HG03342 (cell line): Measurements from ENCODE around the gene GRAMD2B.
A peak's percentile ranks its signal among the peaks of the same experiment; 100 is the strongest.
"Not testable (repeated sequence)": the region's sequence is repeated elsewhere in the genome, so short reads cannot be mapped to it uniquely, and the experiment has no call there.

Experiments used
- ATAC-seq: cut with Tn5 transposase; IDR thresholded peaks from one replicate; pipeline ENCODE4 v1.9.1; 2021; ENCODE audit warnings: mild to moderate bottlenecking, moderate library complexity; ENCODE audit not compliant: unreplicated experiment

The GRAMD2B gene

DNA sequence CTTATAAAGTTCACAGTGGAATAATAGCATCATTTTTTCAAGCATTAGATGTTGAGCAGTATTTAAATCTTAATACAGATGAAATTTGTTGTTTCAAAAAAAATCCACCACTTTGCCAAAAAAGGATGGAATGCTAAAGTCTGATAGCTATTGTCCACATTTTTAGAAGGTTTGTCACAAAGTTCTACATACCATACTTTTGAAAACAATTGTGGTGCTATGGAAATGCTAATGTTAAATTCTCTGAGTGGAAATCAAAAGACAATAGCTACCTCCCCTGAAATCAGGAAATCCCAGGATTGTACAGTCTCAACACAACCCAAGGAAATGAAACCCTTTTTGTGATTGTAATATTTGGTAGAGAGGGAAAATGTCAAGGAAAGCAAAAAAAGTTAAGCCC is 19.3 kb upstream of the GRAMD2B start:
- ATAC-seq, result no peak

DNA sequence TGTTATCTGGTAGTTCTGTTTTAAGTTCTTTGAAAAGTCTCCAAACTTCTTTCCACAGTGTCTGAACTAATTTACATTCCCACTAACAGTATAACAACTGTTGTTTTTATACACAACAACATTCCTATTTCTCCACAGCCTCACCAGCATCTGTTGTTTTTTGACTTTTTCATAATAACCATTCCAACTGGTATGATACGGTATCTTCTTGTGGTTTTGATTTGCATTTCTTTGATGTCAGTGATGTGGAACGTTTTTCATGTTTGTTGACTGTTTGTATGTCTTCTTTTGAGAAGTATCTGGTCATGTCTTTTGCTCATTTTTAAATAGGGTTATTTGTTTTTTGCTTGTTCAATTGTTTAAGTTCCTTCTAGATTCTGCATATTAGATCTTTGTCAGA is 12.6 kb upstream of the GRAMD2B start:
- no peak for ATAC-seq

DNA sequence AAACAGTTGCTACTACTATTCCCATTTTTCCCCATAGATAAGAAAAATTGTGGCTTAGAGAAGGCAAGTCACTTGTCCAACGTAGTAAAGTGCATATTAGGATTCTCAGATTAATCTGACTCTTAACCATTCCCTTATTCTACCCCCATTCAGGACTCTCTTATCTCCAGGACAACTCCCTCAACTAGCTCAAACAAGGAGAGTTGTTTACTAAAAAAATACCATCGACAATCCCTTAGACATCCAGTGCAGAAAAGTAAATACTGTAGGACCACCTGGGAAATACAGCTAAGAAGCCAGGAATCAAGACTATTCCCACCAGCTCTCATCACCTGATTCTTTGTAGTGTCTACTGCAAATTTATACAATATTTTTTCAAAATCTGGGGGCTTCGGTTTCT is 9.4 kb upstream of the GRAMD2B start:
- ATAC-seq, result no peak

DNA sequence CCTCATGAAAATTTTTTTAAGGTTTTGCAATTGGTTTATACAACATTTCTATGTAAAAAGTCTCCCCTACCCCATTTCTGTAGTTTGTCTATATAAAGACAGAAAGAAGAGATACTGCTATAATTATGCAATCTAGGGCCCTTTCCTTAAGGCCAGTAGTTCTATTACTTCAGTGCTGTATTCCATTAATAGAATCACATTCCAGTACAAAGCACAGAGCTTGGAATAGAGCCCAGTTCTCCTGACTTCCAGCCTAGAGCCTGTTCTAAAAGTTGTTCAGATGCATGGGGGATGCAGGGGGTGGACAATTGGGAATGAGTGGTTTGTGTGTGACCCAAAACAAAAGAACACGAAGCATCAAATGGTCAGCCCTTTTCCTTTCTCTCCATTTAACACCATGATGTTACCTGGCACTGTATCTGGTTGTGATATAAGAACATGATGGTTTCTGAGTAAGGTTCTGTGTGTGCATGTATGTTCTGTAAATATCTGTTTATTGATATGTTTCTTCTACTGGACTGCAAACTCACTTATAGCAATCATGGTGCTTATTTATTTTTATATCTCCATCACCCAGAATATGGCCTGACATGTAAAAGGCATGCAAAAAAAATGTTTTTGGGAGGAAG is 8.2 kb upstream of the GRAMD2B start:
- no peak for ATAC-seq

DNA sequence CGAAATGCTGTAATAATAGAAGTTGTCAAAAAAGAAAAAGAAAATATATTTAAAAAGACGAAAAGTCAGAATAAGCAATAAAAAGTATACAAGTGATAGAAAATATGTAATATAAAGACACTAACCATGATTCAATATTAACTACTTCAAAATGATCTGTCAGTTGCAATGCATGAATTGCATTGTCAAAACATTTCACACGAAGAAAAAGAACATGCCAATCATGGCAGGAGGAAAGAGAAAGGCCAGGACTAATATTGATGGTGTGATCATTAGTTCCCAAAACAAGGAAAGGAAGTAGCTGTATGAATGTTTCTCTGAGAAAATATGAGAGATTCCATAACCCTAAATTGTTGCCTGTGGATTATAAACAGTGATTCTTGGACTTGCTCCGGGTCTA is 7.4 kb upstream of the GRAMD2B start:
- no peak for ATAC-seq

DNA sequence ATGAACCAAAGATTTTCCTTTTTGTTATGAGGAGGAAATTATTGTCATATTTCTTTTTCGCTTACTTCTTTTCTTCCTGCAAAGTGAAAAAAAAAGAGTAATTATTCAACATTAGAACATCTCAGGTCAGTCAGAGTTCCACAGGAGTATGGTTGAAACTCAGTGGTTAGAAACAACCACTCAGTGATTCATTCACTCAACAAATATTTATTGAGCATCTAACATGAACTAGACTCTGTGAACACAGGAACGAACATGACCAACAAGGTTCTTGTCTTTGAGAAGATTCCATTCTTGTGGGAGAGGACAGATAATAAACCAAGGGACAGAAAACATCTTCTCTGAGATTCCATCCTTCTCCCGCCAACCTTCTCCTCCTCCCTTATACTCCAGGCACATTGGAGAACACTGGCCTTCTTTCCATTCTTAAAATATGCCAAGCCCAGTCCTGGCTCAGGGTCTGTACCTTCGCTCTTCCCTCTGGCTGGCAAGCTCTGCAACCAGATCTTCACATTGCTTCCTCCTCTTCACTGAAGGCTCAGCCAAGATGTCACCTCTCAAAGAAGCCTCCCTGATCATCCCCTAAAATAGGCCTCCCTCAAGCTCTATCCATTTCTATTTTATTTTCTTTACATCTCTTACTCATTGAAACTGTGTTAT is 6.8 kb upstream of the GRAMD2B start:
- no peak for ATAC-seq

DNA sequence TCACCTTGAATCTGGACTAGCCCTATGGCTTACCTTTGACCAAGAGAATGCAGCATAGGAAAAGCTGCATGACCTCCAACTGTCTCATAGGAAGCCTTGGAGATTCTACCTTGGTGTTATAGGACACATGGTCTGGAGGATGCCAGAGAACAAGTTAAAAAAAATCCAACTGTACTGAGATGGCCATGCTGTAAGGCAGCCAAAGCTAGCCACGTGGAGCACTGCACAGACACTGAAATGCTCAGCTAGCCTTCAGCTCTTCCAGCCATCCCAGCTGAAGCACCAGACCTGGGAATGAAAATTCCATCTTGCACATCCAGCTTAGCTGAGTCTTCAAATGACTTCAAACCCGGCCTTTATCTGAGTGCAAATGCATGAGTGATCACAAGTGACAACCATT is 6.0 kb upstream of the GRAMD2B start:
- no peak for ATAC-seq

DNA sequence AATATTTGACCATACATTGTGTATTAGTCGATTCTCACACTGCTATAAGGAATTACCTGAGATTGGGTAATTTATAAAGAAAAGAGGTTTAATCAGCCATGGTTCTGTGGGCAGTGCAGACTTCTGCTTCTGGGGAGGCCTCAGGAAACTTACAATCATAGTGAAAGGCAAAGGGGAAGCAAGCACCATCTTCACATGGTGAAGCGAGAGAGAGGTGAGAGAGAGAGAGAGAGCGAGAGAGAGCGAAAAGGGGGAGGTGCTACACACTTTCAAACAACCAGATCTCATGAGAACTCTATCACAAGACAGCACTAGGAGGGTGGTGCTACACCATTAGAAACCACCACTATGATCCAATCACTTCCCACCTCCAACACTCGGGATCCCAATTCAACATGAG is 4.1 kb upstream of the GRAMD2B start:
- no peak for ATAC-seq

DNA sequence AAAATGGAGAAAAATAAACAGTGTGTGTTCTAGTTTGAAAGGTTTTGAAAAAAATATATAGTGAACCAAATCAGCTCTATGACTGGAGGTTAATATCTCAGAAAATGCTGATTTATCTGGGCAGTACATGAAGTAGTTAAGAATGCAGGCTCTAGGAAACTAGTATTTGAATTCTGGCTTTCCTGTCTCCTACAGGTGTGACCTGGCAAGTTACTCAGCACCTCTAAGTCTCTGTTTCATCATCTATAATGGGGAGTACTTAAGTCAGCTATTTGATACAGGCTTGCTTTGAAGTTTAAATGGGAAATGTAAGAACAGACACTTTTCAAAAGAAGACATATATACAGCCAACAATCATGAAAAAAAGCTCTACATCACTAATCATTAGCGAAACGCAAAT is 5.2 kb downstream of the GRAMD2B start:
- no peak for ATAC-seq

DNA sequence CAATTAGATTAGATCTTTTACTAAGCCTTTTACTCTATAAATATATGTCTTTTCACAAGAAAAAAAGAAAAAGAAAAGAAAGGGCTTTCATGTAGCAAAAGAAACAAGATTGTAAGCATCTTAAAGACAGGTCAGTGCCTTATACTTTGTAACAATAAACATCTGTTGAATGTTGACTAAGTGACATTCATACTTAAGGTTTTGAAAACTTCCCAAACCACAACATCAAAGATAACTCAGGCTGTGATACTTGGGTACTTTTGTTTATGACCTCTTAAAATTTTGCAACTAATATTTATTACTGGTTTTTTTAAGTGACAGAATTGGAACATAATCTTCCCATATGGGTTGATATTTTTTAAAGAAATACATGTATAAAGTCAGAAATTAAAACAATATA is 7.4 kb downstream of the GRAMD2B start:
- no peak for ATAC-seq

DNA sequence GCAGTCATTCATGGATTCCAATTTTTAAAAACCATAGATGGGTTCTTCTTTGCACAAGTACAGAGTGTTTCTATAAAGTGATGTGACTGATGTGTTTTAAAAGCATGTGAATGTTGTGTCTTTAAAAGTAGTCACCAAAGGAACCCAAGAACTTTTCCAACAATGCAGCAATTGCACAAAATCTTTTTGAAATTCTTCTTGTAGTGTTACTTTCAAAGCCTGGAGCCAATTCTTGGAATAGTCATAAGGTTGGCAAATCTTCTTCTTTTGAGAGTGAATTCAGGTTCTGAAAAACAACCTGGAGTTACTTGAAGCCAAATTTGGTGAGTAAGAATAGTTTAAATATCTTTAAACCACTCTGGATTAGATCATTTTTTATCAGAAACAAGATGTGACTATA is 10.5 kb downstream of the GRAMD2B start:
- no peak for ATAC-seq

DNA sequence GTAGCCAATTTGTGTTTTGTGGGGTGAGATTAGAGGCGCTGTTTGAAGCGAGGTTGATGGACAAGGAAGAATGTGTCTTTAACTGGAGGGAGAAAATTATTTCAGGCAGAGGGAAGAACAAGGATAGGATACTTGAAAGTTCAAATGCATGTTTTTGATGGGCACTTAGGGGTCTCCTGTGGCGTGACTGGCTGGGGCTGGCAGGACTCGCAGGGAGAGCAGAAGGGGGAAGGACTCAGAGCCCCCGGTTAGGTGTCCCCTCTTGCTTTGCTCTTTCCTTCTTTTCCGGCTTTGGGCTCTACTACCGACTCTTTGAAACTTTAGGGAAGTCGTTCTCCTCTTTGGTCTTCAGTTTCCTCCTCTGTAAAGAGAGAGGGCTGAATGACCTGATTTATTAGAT is 12.1 kb downstream of the GRAMD2B start:
- ATAC-seq, result no peak

DNA sequence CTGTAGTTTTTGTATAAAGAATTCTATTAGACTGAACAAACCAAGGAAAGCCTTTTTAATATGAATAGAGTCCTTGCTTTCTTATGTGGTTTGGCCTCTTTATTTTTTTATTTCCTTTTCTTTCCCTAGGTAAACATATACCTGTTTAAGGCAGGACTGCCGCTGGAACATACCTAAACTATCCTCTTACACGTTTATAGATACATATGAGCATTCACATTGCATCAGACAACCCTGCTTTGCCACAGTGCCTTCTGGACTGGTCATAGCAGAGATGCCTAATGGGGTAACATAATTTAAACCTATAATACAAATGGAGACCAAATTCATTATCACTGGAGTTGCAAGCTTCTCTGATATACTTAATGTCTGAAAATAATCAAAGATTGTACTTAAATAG is 12.5 kb downstream of the GRAMD2B start:
- no peak for ATAC-seq

DNA sequence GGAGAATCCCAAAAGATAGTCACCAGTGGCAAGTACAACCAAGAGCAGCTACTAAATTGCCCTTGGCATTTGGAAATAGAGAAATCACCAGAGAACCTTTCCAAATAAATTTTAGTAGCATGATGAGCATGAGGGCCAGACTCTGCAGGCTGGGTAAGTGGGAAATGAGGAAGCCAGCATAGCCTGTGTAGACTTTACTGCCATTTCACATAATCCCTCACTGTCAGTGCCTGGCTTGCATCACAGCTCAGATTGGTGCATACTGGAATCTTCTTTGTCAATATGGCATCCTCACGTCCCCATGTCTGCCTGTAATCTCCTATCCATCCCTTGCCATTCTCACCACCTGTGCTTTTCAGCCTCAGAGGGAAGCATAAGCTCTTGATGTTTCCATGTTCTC is 14.5 kb downstream of the GRAMD2B start:
- ATAC-seq, result no peak

DNA sequence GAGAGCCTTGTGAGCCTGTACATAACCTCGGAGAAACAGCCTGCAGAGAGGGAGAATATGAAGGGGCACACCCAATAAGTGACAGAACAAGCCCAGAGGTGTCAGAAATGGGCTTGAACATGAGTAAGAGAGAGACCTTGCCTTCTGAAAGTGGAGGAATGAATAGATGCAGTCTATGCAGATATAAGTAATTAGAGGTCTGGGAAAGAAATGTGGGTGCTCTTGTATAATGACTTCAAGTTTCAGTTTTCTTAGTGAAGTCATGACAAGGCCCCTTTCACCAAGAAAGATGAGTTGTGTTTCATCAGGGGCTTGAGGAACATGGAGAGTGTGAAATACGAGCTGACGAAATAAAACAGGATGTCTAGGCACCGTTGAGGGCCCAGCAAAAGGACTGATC is 15.1 kb downstream of the GRAMD2B start:
- ATAC-seq, result peak; percentile 83

DNA sequence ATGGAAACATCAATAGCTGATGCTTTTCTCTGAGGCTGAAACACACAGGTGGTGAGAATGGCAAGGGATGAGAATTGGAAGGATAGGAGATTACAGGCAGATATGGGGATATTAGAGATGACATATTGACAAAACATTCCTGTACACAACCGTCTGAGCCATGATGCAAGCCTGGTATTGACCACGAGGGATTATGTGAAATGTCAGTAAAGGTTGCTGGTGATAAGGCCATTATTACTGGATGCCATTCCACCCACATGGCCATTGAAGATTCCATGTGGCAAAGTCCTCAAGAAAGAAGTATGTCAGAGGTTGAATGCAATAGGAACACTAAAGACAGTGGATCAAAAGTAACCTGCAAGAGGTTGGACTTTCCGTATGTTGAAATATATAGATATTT is 15.7 kb downstream of the GRAMD2B start:
- no peak for ATAC-seq

DNA sequence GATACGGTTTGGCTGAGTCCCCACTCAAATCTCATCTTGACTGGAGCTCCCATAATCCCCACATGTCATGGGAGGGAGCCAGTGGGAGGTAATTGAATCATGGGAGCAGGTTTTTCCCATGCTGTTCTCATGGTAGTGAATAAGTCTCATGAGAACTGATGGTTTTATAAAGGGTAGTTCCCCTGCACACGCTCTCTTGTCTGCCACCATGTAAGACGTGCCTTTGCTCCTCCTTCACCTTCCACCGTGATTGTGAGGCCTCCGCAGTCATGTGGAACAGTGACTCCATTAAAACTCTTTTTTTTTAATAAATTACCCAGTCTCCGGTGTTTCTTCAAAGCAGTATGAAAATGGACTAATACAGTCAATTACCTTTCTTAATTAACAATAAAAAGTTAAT is 16.5 kb downstream of the GRAMD2B start:
- ATAC-seq, result not testable (repeated sequence)

DNA sequence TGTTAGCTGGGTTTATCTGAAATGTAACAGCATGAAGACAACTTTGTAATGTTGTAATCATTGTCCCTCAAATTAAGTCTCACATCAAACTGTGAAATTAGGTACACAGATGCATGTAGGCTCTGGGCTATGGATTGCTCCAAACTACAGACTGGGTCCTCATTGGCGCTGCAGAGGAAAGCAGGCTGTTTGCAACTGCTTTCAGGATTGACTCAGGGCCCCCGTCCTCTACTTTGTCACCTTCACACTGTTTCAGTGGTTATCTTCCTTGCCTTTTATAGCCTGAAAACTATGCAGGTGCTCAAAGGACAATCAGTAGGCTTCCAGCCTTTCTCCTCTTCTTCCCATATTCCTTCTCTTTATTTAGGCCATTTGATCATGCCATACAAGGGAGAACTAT is 18.0 kb downstream of the GRAMD2B start:
- no peak for ATAC-seq

DNA sequence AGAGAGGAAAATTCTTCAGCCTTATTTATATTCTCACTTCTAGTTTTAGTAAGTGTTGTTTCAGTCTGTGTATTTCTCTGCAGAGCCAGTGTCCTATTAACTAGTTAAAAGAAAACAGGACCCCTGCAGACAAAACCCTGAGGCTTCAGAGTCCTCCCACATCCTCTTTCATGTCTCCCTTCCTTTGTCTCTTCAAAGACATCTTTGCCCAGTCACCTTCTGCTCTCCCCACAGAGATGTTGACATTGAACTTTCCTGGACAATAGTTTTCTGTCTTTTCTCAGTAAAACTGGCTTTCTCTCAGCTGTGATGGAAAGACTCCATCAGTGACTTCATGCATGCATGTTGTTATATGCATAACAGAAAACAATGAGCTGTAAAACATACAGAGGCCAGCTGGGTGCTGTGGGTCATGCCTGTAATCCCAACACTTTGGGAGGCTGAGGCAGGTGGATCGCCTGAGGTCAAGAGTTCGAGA is 20.2 kb downstream of the GRAMD2B start:
- peak; percentile 90 for ATAC-seq

DNA sequence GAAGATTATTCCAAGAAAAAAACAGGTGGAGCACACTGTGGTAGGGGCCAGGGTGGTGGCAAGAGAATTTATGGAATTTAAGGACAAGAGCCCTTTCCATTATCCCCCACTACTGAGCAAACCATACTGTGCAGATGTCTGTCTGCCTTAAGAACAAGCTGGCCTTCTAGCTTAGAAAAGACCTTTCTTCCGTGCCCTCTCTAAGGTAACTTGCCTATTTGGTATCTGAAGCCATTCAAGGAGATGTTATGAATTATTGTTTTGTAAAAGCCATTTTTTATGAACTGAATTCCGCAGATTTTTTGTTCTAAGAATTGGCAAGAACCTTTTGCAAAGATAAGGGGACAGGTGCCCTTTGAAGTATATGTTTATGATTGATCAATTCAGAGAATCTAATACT is 20.9 kb downstream of the GRAMD2B start:
- no peak for ATAC-seq

DNA sequence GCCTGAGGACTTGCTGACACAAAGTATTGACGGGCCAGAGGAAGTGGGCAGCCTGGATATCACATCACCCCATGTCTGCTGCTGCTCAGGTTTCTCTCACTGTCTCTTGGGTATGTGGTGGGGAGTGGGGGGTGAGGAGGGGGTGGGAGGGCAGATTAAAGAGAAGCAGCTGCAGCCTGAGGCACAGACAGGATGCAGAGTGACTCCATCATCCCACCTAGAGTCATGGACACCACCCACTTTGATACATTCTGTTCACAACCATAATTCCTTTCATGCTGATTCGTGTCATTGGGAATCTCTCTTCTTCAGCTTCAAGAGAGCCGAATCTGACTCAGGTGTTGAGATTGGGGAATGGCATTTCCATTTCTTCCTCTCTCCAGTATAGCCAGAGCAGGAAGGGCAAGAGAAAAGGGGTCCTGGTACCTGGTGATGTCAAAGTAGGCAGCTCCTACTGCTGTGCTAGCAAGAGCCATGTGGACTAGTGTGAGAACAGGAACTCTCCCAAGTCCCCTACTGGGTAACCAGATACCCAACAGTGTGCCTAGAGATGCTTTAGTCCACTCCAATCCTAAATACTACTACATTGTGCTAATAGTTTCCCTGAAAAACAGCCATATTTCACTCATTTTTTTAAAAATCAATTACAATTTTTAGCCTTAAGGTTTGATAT is 22.4 kb downstream of the GRAMD2B start:
- no peak for ATAC-seq

DNA sequence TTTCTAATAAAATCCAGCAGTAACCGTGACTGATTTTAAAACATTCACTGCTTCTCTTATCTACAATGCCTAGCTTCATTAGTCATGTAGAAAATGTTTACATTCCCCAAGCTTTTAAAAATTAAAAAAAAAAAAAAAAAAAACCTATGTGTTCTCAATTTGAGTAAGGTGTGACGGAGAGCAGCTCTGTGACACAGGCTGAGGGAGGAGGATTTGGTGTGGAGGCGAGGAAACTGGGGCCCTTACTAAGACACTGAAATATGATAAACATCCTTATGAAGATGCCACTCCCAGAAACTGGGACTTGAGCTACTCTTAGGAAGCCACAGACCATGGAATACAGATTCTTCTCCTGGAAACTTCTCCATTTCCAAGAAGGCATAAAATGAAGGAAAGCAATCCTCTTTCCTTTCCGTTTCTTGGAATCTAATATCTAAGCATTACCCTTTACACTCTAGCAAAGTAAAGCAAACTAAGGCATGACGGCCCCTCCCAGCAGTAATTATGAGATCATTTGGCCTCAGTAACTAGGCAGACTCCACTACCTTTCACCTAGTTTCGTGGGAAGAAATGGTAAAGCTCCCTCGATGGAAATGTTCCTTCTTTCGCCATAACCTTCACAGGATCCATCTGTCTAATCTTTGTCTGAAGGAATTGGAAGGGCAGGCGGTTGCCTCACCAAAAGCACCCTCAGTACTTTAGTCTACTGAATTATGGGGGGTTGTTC is 23.5 kb downstream of the GRAMD2B start:
- peak; percentile 24 for ATAC-seq
